Measurements from ENCODE around the gene G6PC3.
"Not testable (repeated sequence)": the region's sequence is repeated elsewhere in the genome, so short reads cannot be mapped to it uniquely, and the experiment has no call there.

The G6PC3 gene

DNA sequence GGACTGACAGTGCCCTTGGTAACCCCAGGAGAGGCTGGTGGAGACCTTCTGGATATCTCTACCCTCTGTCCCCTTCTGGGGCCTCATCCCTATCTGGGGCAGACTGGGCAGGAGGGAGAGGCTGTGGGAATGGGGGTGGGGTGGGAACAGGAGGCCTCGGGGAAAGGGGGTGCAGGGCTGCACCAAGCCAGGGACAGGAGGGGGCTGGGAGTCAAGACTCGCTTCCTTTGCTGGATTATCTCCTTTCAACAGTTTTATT lies 24.8 kb downstream of the G6PC3 start:
- H3K4me3 ChIP-seq (replicated peaks; ENCODE audit: insufficient read depth, low read length), result no peak overlapping the region
- no peak for DNase-seq (ENCODE audit: low read depth in 1 of 2, low spot score in 1 of 2)
- no peak for TF ChIP-seq CTCF (IDR thresholded peaks at IDR 0.05; ENCODE audit: insufficient read depth, low read length)
- no peak for TF ChIP-seq POLR2AphosphoS5 (IDR thresholded peaks at IDR 0.05; ENCODE audit: low read depth)
- no peak for TF ChIP-seq GABPA (IDR thresholded peaks at IDR 0.05; ENCODE audit: low read depth)
- TF ChIP-seq SPI1 (IDR thresholded peaks at IDR 0.05; ENCODE audit: borderline replicate concordance, low read depth), result no peak
- TF ChIP-seq, protein P1, sequence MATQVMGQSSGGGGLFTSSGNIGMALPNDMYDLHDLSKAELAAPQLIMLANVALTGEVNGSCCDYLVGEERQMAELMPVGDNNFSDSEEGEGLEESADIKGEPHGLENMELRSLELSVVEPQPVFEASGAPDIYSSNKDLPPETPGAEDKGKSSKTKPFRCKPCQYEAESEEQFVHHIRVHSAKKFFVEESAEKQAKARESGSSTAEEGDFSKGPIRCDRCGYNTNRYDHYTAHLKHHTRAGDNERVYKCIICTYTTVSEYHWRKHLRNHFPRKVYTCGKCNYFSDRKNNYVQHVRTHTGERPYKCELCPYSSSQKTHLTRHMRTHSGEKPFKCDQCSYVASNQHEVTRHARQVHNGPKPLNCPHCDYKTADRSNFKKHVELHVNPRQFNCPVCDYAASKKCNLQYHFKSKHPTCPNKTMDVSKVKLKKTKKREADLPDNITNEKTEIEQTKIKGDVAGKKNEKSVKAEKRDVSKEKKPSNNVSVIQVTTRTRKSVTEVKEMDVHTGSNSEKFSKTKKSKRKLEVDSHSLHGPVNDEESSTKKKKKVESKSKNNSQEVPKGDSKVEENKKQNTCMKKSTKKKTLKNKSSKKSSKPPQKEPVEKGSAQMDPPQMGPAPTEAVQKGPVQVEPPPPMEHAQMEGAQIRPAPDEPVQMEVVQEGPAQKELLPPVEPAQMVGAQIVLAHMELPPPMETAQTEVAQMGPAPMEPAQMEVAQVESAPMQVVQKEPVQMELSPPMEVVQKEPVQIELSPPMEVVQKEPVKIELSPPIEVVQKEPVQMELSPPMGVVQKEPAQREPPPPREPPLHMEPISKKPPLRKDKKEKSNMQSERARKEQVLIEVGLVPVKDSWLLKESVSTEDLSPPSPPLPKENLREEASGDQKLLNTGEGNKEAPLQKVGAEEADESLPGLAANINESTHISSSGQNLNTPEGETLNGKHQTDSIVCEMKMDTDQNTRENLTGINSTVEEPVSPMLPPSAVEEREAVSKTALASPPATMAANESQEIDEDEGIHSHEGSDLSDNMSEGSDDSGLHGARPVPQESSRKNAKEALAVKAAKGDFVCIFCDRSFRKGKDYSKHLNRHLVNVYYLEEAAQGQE (IDR thresholded peaks at IDR 0.05; ENCODE audit: insufficient replicate concordance, low read depth), result no peak
- H3K27ac ChIP-seq (replicated peaks), result peak overlapping the region; percentile 78
- H3K27me3 ChIP-seq (ENCODE audit: insufficient read depth, poor library complexity, severe bottlenecking), result no peaks in the 10 kb centered on the region

GRCh38 chr17:44095647-44096496 lies 25.3 kb downstream of the G6PC3 start:
- peak; percentile 68 to 87 for DNase-seq (ENCODE audit: low read depth in 1 of 2, low spot score in 1 of 2)
- TF ChIP-seq CTCF (IDR thresholded peaks at IDR 0.05; ENCODE audit: insufficient read depth, low read length) (no peak), SPI1 (IDR thresholded peaks at IDR 0.05; ENCODE audit: borderline replicate concordance, low read depth) (peak; percentile 66; the same call in 1 of the 2 replicates), GABPA (IDR thresholded peaks at IDR 0.05; ENCODE audit: low read depth) (no peak), POLR2AphosphoS5 (IDR thresholded peaks at IDR 0.05; ENCODE audit: low read depth) (no peak)
- TF ChIP-seq, protein P1 (IDR thresholded peaks at IDR 0.05; ENCODE audit: insufficient replicate concordance, low read depth), result no peak
- H3K27me3 ChIP-seq (ENCODE audit: insufficient read depth, poor library complexity, severe bottlenecking), result no peaks in the 10 kb centered on the region
- H3K27ac ChIP-seq (replicated peaks), result peak overlapping the region; percentile 78
- peak overlapping the region; percentile 20; the same call in 1 of the 2 replicates for H3K4me3 ChIP-seq (replicated peaks; ENCODE audit: insufficient read depth, low read length)

- TF ChIP-seq, protein P1 (IDR thresholded peaks at IDR 0.05; ENCODE audit: insufficient replicate concordance, low read depth), result no peak
- TF ChIP-seq GABPA (IDR thresholded peaks at IDR 0.05; ENCODE audit: low read depth), result no peak
- no peak for TF ChIP-seq POLR2AphosphoS5 (IDR thresholded peaks at IDR 0.05; ENCODE audit: low read depth)
- TF ChIP-seq CTCF (IDR thresholded peaks at IDR 0.05; ENCODE audit: insufficient read depth, low read length), result no peak
- TF ChIP-seq SPI1 (IDR thresholded peaks at IDR 0.05; ENCODE audit: borderline replicate concordance, low read depth), result no peak
- Histone ChIP-seq H3K27ac (replicated peaks) (peak overlapping the region; percentile 78; the same call in 1 of the 2 replicates), H3K27me3 (ENCODE audit: insufficient read depth, poor library complexity, severe bottlenecking) (no peaks in the 10 kb centered on the region), H3K4me3 (replicated peaks; ENCODE audit: insufficient read depth, low read length) (no peak overlapping the region)
- DNase-seq (ENCODE audit: low read depth in 1 of 2, low spot score in 1 of 2), result peak in 1 of 2 experiments; percentile 12
Observed at GRCh38 chr17:44097110-44097958, 26.8 kb downstream of the G6PC3 start.

GRCh38 chr17:44101858-44102257 lies 31.3 kb downstream of the G6PC3 start:
- H3K4me3 ChIP-seq (replicated peaks; ENCODE audit: insufficient read depth, low read length); H3K27me3 ChIP-seq (ENCODE audit: insufficient read depth, poor library complexity, severe bottlenecking); DNase-seq (ENCODE audit: low read depth in 1 of 2, low spot score in 1 of 2); H3K27ac ChIP-seq (replicated peaks): not testable (repeated sequence)
